Upper lobe of right lung (tissue), 1 donor: ENCODE measurements around the gene ABCC4. TPM values are rescaled to one million over a fixed set of nuclear protein-coding genes. Genes with fewer than 3 reads are reported as not detected.
A peak's percentile ranks its signal among the peaks of the same experiment; 100 is the strongest.

ENCODE experiments used
- ATAC-seq: fragments of 200-7000 bp; cut with Tn5 transposase; one replicate; pipeline ENCODE4 v1.9.1; 2020; ENCODE audit warnings: mild to moderate bottlenecking, moderate library complexity
- DNase-seq: peaks from one replicate; pipeline ENCODE4 v3.0.0-alpha.2; 2020
- H3K27ac ChIP-seq: fragments of 200-600 bp; one replicate; pipeline ENCODE4 v1.8.0; 2022
- H3K27me3 ChIP-seq: fragments of 200-600 bp; one replicate; pipeline ENCODE4 v1.8.0; 2022; ENCODE audit warnings: mild to moderate bottlenecking
- H3K36me3 ChIP-seq: fragments of 200-600 bp; one replicate; pipeline ENCODE4 v1.8.0; 2022
- H3K4me1 ChIP-seq: fragments of 200-600 bp; one replicate; pipeline ENCODE4 v1.8.0; 2022
- H3K4me3 ChIP-seq: fragments of 200-600 bp; one replicate; pipeline ENCODE4 v1.8.0; 2022; ENCODE audit warnings: mild to moderate bottlenecking
- H3K9me3 ChIP-seq: fragments of 200-600 bp; one replicate; pipeline ENCODE4 v1.8.0; 2022
- CTCF ChIP-seq: fragments of 200-600 bp; IDR thresholded peaks from one replicate; pipeline ENCODE4 v1.8.0; 2022; ENCODE audit warnings: antibody characterized with exemption
- intact Hi-C: fragments of 100-400 bp; cut with DNase I; formaldehyde crosslinking; loops from one replicate; pipeline ENCODE4 v1.11.0; 2022
- total RNA-seq: library from RNA; stranded (reverse); fragmentation: NEBNext Ultra II Directional; extraction: Animal tissue kit (Norgen Biotek cat#: 25700); gene quantifications from one replicate; pipeline ENCODE4 v1.2.1, GENCODE V29; 2021
- donor health status: DM: no; HTN: yes; CAD: no; lungs with severe emphysema.

The ABCC4 gene
- total RNA-seq, 1 donor from 2014 or later, result 28.1 TPM

- intact Hi-C loops, result no loop called here
- Histone ChIP-seq H3K4me3 (no peak overlapping the region), H3K27me3 (no peaks in the 10 kb centered on the region), H3K36me3 (peaks cover 8% of the 10 kb centered on the region), H3K9me3 (no peaks in the 10 kb centered on the region), H3K4me1 (no peaks in the 10 kb centered on the region), H3K27ac (no peak overlapping the region)
- no peak for TF ChIP-seq CTCF
- ATAC-seq (no peak), DNase-seq (no peak)
Observed at GRCh38 chr13:95136638-95137037, 164.6 kb downstream of the ABCC4 start.

GRCh38 chr13:95133498-95133897 is 167.8 kb downstream of the ABCC4 start:
- no peak for TF ChIP-seq CTCF
- no peaks in the 10 kb centered on the region for H3K36me3 ChIP-seq
- H3K27ac ChIP-seq, result no peak overlapping the region
- intact Hi-C loops, result no loop called here
- no peaks in the 10 kb centered on the region for H3K4me1 ChIP-seq
- DNase-seq, result no peak
- H3K9me3 ChIP-seq, result no peaks in the 10 kb centered on the region
- no peak overlapping the region for H3K4me3 ChIP-seq
- ATAC-seq, result no peak
- H3K27me3 ChIP-seq, result no peaks in the 10 kb centered on the region

- intact Hi-C loops, result no loop called here
- Histone ChIP-seq H3K9me3 (no peaks in the 10 kb centered on the region), H3K27me3 (no peaks in the 10 kb centered on the region), H3K27ac (no peak overlapping the region), H3K4me3 (no peak overlapping the region), H3K36me3 (no peaks in the 10 kb centered on the region), H3K4me1 (no peaks in the 10 kb centered on the region)
- no peak for DNase-seq
- ATAC-seq, result no peak
- no peak for TF ChIP-seq CTCF
Observed at GRCh38 chr13:95129004-95129403, 172.2 kb downstream of the ABCC4 start.

GRCh38 chr13:95128045-95128643 is 173.1 kb downstream of the ABCC4 start:
- no peak overlapping the region for H3K27ac ChIP-seq

GRCh38 chr13:95124959-95125358 is 176.3 kb downstream of the ABCC4 start:
- H3K4me1 ChIP-seq, result no peaks in the 10 kb centered on the region
- TF ChIP-seq CTCF, result no peak
- intact Hi-C loops, result no loop called here
- no peaks in the 10 kb centered on the region for H3K9me3 ChIP-seq
- no peak for DNase-seq
- no peaks in the 10 kb centered on the region for H3K36me3 ChIP-seq
- no peak overlapping the region for H3K4me3 ChIP-seq
- H3K27ac ChIP-seq, result no peak overlapping the region
- no peaks in the 10 kb centered on the region for H3K27me3 ChIP-seq
- ATAC-seq, result no peak

More at GRCh38 chr13:95128045-95128643, 173.1 kb downstream of the ABCC4 start:
- H3K36me3 ChIP-seq, result no peaks in the 10 kb centered on the region
- ATAC-seq (no peak), DNase-seq (no peak)
- no peaks in the 10 kb centered on the region for H3K9me3 ChIP-seq
- intact Hi-C loops, result no loop called here
- H3K4me3 ChIP-seq, result no peak overlapping the region
- TF ChIP-seq CTCF, result no peak
- no peaks in the 10 kb centered on the region for H3K27me3 ChIP-seq
- no peaks in the 10 kb centered on the region for H3K4me1 ChIP-seq

GRCh38 chr13:95123726-95124125 is 177.5 kb downstream of the ABCC4 start:
- H3K4me3 ChIP-seq, result no peak overlapping the region
- peak; percentile 30 for ATAC-seq
- no peaks in the 10 kb centered on the region for H3K36me3 ChIP-seq
- DNase-seq, result no peak
- no peaks in the 10 kb centered on the region for H3K9me3 ChIP-seq
- TF ChIP-seq CTCF, result no peak
- H3K27me3 ChIP-seq, result no peaks in the 10 kb centered on the region
- intact Hi-C loops, result no loop called here
- no peak overlapping the region for H3K27ac ChIP-seq
- H3K4me1 ChIP-seq, result no peaks in the 10 kb centered on the region
